HCT116 (cell line): ENCODE data around the gene ACRBP. TPM values are rescaled to one million over a fixed set of nuclear protein-coding genes. Genes with fewer than 3 reads are reported as not detected.

Experiments
- ATAC-seq: fragments of 200-7000 bp; cut with Tn5 transposase; 2 replicates; pipeline ENCODE4 v1.9.1; 2020; ENCODE audit warnings: mild to moderate bottlenecking, moderate library complexity
- BruUV-seq: library from RNA; stranded (reverse); fragments of 400-500 nt; replicated peaks from 2 replicates; lab custom pipeline; 2021; lab: Mats Ljungman, UMichigan
- CTCF ChIA-PET: fragments of 300-600 bp; sonication (Branson Sonifier 250); formaldehyde crosslinking; loops from one replicate; lab custom pipeline; 2021; ENCODE audit warnings: antibody characterized with exemption; lab: Charles Lee
- POLR2A ChIA-PET: fragments of 300-600, 350-600 bp; sonication (Branson Sonifier 250); formaldehyde crosslinking; loops from one replicate; lab custom pipeline; 2021; ENCODE audit warnings: antibody characterized with exemption; lab: Charles Lee
- RAD21 ChIA-PET, 2 experiments: fragments of 300-600 bp; sonication (Branson Sonifier 250); formaldehyde crosslinking; loops; one replicate each; lab custom pipeline; 2023; ENCODE audit warnings: low total read pairs in 2 of 2; ENCODE audit not compliant: uncharacterized antibody in 2 of 2, unreplicated experiment in 2 of 2, low non-redundant PET in 1 of 2; lab: Charles Lee
- DNase-seq: peaks from one replicate; pipeline ENCODE4 v3.0.0-alpha.2; 2010; ENCODE audit warnings: low read depth, low spot score
- H2AFZ ChIP-seq: fragments of 200-600 bp; shearing (Covaris generic), sonication (generic); 2 replicates; pipeline ENCODE4 v1.6.1; 2017; ENCODE audit warnings: low read depth, mixed run types, mixed read lengths, antibody characterized with exemption, low read length; ENCODE audit not compliant: poor library complexity, severe bottlenecking
- H3K27ac ChIP-seq: 2 replicates; pipeline ENCODE4 v1.5.1; 2012; ENCODE audit warnings: low read depth, low read length
- H3K27me3 ChIP-seq: fragments of 200-600 bp; sonication (generic); 2 replicates; pipeline ENCODE4 v1.6.1; 2016; ENCODE audit warnings: mixed run types, low read length, mixed read lengths; ENCODE audit not compliant: insufficient read depth
- H3K36me3 ChIP-seq, 2 experiments: fragments of 200-500 bp in 1 of 2; fragments of 200-600 bp in 1 of 2; sonication (Bioruptor generic) in 1 of 2; sonication (generic) in 1 of 2; 2 replicates each; pipeline versions ENCODE4 v1.5.1 to v1.6.1; 2014 to 2016; ENCODE audit warnings: low read length in 2 of 2, inconsistent platforms in 1 of 2, mixed read lengths in 1 of 2, mixed run types in 1 of 2; ENCODE audit not compliant: insufficient read depth in 2 of 2, control insufficient read depth in 1 of 2
- H3K4me1 ChIP-seq, 2 experiments: fragments of 200-600 bp in 1 of 2; sonication (generic) in 1 of 2; 2 replicates each; pipeline versions ENCODE4 v1.5.1 to v1.6.1; 2012 to 2017; ENCODE audit warnings: low read length in 2 of 2, inconsistent platforms in 1 of 2, mild to moderate bottlenecking in 1 of 2, mixed read lengths in 1 of 2, mixed run types in 1 of 2, moderate library complexity in 1 of 2; ENCODE audit not compliant: insufficient read depth in 2 of 2, control insufficient read depth in 1 of 2
- H3K4me2 ChIP-seq: fragments of 200-600 bp; sonication (generic); 2 replicates; pipeline ENCODE4 v1.6.1; 2017; ENCODE audit warnings: mixed run types, low read length, mixed read lengths
- H3K4me3 ChIP-seq, 2 experiments: fragments of 200-600 bp in 1 of 2; sonication (generic) in 1 of 2; replicated peaks in 1 of 2; 2 replicates each; pipeline ENCODE4 v1.5.1; 2011 to 2016; ENCODE audit warnings: low read length in 2 of 2, control low read depth in 1 of 2, low read depth in 1 of 2, mild to moderate bottlenecking in 1 of 2, mixed read lengths in 1 of 2, mixed run types in 1 of 2
- H3K79me2 ChIP-seq: fragments of 200-600 bp; sonication (generic); 2 replicates; pipeline ENCODE4 v1.6.1; 2017; ENCODE audit warnings: mild to moderate bottlenecking, mixed run types, low read length, moderate library complexity, mixed read lengths; ENCODE audit not compliant: insufficient read depth
- H3K9ac ChIP-seq: fragments of 200-600 bp; sonication (generic); 2 replicates; pipeline ENCODE4 v1.6.1; 2016; ENCODE audit warnings: low read length, mixed read lengths
- H3K9me2 ChIP-seq: fragments of 200-600 bp; sonication (generic), shearing (Covaris generic); 2 replicates; pipeline ENCODE4 v1.6.1; 2017; ENCODE audit warnings: mixed run types, mild to moderate bottlenecking, moderate library complexity; ENCODE audit not compliant: insufficient read depth
- H3K9me3 ChIP-seq, 2 experiments: fragments of 200-500 bp in 1 of 2; fragments of 200-600 bp in 1 of 2; sonication (Bioruptor generic) in 1 of 2; sonication (generic) in 1 of 2; 2 replicates each; pipeline ENCODE4 v1.6.1; 2014 to 2017; ENCODE audit warnings: low read length in 2 of 2, mixed read lengths in 2 of 2, inconsistent platforms in 1 of 2, low read depth in 1 of 2, mild to moderate bottlenecking in 1 of 2, mixed run types in 1 of 2, moderate library complexity in 1 of 2; ENCODE audit not compliant: control insufficient read depth in 1 of 2, insufficient read depth in 1 of 2
- H4K20me1 ChIP-seq: fragments of 200-600 bp; sonication (generic), shearing (Covaris generic); 2 replicates; pipeline ENCODE4 v1.6.1; 2017; ENCODE audit warnings: mixed run types, mild to moderate bottlenecking, moderate library complexity; ENCODE audit not compliant: insufficient read depth
- CEBPB ChIP-seq: IDR thresholded peaks from 2 replicates; pipeline ENCODE4 v1.6.1; 2012; ENCODE audit warnings: low read depth
- ELF1 ChIP-seq: IDR thresholded peaks from 2 replicates; pipeline ENCODE4 v1.6.1; 2012; ENCODE audit warnings: low read depth, borderline replicate concordance
- RAD21 ChIP-seq: IDR thresholded peaks from 2 replicates; pipeline ENCODE4 v1.6.1; 2012; ENCODE audit warnings: low read depth, mild to moderate bottlenecking
- REST ChIP-seq: IDR thresholded peaks from 2 replicates; pipeline ENCODE4 v1.6.1; 2012; ENCODE audit warnings: low read depth
- YY1 ChIP-seq: IDR thresholded peaks from 2 replicates; pipeline ENCODE4 v1.6.1; 2011; ENCODE audit warnings: low read length, low read depth, moderate library complexity, mild to moderate bottlenecking; ENCODE audit not compliant: insufficient replicate concordance; ENCODE audit errors: extremely low read depth
- ZBTB33 ChIP-seq: IDR thresholded peaks from 2 replicates; pipeline ENCODE4 v1.6.1; 2011; ENCODE audit warnings: mild to moderate bottlenecking, low read length, moderate library complexity; ENCODE audit not compliant: insufficient replicate concordance; ENCODE audit errors: extremely low read depth
- intact Hi-C: fragments of 100-400 bp; cut with micrococcal nuclease; formaldehyde crosslinking; loops from 2 replicates; pipeline ENCODE4 v1.10.0; 2022
- total RNA-seq: library from RNA; stranded (reverse); gene quantifications from one replicate; pipeline ENCODE4 v1.2.1, GENCODE V29; 2021; ENCODE audit not compliant: unreplicated experiment

Gene ACRBP
- total RNA-seq, 1 experiment from 2014 or later: 1.0 TPM

- POLR2A ChIA-PET: no interaction called here
Measured at GRCh38 chr12:6695313-6696045, 48.2 kb upstream of the ACRBP start.

GRCh38 chr12:6694701-6695100, 47.5 kb upstream of the ACRBP start:
- no peak for ATAC-seq
- Histone ChIP-seq H4K20me1 (no peaks in the 10 kb centered on the region), H3K4me2 (no peak overlapping the region), H3K9me2 (no peaks in the 10 kb centered on the region), H3K4me3 (no peak overlapping the region), H3K9me3 (no peaks in the 10 kb centered on the region), H3K4me1 (peaks cover 0 to 12% of the 10 kb centered on the region in 2 experiments; a peak in 3 of 4 replicates), H3K9ac (no peak overlapping the region), H3K79me2 (peaks cover 13% of the 10 kb centered on the region), H3K27ac (no peak overlapping the region), H2AFZ (no peak overlapping the region), H3K36me3 (no peaks in the 10 kb centered on the region), H3K27me3 (no peaks in the 10 kb centered on the region)
- RAD21 ChIA-PET: no interaction called here
- CTCF ChIA-PET: no interaction called here
- POLR2A ChIA-PET: no interaction called here
- intact Hi-C loops: no loop called here
- BruUV-seq: no TSS peak
- no peak for DNase-seq
- no peak for TF ChIP-seq ELF1
- TF ChIP-seq ZBTB33: no peak
- no peak for TF ChIP-seq CEBPB
- TF ChIP-seq YY1: no peak
- no peak for TF ChIP-seq REST

More at GRCh38 chr12:6695313-6696045, 48.2 kb upstream of the ACRBP start:
- no peaks in the 10 kb centered on the region for H3K9me2 ChIP-seq
- H3K4me2 ChIP-seq: no peak overlapping the region
- no peaks in the 10 kb centered on the region for H3K9me3 ChIP-seq
- no peak overlapping the region for H3K27ac ChIP-seq
- no peak overlapping the region for H3K4me3 ChIP-seq
- H4K20me1 ChIP-seq: no peaks in the 10 kb centered on the region
- no TSS peak for BruUV-seq
- no peaks in the 10 kb centered on the region for H3K36me3 ChIP-seq
- ATAC-seq (no peak), DNase-seq (no peak)
- peaks cover 0 to 9% of the 10 kb centered on the region in 2 experiments; a peak in 3 of 4 replicates for H3K4me1 ChIP-seq
- no peaks in the 10 kb centered on the region for H3K27me3 ChIP-seq
- TF ChIP-seq RAD21 (no peak), CEBPB (no peak), ZBTB33 (no peak)
- H3K79me2 ChIP-seq: peaks cover 5% of the 10 kb centered on the region; the same call in 1 of the 2 replicates
- intact Hi-C loops: loop anchor here (2.0 kb wide), 1 partner anchor 125 kb away; no protein-coding TSS in a partner anchor
- no peak overlapping the region for H3K9ac ChIP-seq
- CTCF ChIA-PET: no interaction called here
- RAD21 ChIA-PET: no interaction called here
- H2AFZ ChIP-seq: no peak overlapping the region
